ENCODE measurements around the gene ERF.

Gene ERF

DNA sequence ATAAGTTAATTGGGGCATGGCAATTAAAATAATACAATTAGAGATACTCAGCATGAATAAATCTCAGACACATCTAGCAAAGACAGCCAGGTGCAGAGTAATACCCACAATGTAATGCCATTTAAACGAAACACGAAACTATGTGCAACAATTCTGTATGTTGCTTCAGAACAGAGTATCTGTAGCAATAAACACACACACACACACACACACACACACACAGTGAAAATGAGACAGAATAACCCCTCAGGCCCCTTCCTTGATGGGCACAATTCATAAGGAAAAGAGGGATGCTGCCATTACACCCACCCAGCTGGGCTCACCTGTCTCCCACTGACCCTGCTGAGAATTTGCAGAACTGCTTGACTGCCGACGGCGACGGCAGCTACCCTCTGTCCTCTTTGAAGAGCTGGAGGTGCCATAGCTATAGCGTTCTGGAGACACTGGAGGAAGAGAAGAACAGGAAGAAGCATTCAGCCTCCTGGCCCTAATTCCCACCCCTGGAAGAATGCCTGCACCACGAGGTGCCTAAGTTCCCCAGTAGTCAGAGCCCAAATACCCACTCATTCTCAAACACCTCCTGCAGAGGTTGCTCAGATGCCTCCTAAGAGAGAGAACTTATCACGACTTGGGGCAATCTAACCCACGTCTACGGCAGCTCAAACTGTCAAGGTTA lies 40.0 kb downstream of the ERF start:
- DNase-seq (ENCODE audit: low read depth in 2 of 2), result no peak

DNA sequence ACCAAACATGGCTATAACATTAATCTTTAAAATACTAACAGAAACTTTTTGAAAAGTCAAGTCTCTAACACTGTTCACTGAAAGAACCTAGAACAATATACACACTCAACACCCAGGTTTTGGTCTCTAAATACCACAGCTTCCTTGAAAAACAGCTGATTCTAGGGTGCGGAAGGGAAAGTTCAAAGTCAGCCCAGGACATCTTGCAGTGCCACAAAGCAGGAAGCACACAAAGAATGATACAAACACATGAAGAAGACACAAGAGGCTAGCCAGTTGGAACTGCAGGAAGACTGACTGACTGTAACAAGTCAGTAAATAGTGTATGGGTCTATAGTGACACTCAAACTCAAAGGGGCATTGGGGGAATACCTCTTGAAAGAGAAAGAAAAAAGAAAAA lies 42.0 kb downstream of the ERF start:
- DNase-seq (ENCODE audit: low read depth in 2 of 2), result no peak

DNA sequence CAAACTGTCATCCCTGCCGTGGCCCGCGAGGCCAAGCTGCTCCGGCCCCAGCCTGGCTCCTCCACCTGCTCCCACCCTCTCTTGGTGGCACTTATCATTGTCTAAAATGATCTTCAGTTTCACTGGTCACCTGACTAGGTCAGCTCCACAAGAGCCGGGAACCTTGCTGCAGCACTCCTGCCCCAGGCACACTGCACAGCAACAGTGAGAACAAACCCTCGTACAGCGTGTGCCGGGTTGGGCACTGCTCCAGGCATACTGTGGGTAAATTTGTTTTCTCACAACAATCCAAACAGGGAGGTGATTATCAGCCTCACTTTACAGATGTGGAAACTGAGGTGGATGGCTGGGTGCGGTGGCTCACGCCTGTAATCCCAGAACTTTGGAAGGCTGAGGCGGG lies 46.3 kb downstream of the ERF start:
- DNase-seq (ENCODE audit: low read depth in 2 of 2), result no peak

DNA sequence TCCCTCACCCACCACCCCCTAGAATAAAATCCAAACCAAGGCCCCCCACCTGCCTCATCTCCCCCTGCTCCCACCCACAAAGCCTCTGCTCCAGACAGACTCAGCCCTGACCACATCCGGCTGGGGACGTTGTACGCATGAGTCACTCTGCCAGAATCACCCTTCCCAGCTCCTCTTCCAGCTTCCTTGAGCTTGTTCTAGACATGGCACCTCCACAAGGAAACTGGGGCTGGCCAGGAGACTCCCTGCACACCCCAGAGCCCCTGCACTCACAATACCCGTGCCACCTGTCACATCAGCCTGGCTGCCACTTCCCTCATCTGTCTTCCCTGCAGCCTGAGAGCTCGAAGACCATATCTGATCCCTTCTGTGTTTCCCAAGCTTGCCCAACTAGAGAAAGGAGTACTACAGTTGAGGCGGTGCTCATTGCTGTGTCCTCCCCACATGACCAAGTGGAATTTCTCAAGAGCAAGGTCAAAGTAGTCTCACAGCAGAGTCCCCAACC lies 47.1 kb downstream of the ERF start:
- no peak for DNase-seq (ENCODE audit: low read depth in 2 of 2)

DNA sequence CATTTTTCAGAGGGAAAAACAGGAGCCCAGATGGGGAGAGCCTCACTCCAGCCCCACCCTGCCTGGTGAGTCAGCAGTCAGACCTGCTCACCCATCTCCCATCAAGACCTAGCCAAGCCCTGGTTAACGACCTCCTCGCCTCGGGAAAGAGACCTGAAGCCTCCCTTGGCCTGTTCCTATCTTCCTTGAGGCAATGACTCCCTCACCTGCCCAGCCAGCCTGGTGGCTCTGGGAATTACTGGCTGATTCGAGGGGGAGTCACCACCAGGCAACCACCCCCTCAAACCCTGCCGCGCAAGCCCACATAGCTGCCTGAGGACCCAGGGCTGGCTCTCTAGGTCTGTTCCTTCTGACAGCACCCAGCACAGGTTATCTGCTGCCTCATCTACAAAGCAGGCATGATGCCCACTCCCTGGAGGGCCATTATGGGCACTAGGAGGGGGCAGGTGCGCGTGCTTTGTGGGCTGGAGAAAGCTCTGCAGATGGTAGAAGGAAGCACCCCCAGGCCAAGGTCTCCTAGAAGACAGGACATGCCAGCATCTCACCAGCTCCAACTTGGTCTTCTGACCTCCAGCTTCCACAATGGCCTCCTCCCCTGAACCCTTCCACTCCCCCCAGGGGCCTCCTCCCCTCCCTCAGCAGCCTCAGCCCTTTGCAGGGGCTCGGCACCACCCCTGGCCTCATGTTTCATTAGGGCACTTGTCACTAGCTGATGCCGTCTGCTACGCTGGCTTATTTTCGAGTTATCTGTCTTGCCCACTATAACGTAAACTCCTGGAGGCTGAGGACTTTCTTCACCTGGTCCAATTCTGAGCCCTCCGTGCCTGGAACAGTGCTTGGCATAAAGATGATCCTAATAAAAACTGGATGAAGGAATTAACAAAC lies 47.8 kb downstream of the ERF start:
- no peak for DNase-seq (ENCODE audit: low read depth in 2 of 2)

DNA sequence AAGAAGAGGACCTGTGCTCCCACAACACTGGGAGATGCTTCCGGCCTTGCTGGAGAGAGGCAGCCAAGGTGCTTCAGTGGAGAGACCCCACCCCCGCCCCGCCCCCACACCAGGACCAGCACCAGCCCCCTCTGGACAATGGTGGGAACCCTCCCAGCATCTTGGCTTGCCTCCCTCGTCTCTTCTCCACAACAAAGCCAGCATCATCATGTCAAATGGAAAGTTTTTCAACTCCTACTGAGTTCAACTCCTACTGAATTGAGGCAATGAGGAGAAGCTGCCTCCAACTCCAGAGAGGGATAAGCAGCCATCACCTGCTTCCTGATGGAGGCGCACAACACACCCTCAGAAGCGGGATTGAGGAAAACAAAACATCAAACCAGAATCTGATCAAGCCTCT lies 50.3 kb downstream of the ERF start:
- DNase-seq (ENCODE audit: low read depth in 2 of 2), result no peak

DNA sequence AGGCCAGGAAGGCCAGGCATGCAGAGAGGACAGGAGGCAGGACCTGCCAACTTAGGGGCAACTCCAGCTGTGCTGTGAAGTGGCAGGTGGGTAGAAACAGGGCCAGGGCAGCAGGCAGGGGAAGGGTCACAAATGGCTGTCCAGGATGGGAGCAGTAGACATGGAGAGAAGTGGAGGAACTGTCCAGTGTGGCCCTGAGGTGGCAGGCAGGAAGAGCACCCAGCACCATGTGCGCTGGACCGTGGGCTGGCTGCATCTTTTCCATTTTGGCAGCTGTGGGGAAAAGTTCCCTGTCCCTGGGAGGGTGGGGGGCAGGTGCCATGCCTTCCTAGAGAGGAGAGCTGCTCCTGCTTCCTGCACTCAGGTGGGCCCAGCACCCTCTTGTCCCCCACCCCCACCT lies 51.2 kb downstream of the ERF start:
- DNase-seq (ENCODE audit: low read depth in 2 of 2), result no peak

DNA sequence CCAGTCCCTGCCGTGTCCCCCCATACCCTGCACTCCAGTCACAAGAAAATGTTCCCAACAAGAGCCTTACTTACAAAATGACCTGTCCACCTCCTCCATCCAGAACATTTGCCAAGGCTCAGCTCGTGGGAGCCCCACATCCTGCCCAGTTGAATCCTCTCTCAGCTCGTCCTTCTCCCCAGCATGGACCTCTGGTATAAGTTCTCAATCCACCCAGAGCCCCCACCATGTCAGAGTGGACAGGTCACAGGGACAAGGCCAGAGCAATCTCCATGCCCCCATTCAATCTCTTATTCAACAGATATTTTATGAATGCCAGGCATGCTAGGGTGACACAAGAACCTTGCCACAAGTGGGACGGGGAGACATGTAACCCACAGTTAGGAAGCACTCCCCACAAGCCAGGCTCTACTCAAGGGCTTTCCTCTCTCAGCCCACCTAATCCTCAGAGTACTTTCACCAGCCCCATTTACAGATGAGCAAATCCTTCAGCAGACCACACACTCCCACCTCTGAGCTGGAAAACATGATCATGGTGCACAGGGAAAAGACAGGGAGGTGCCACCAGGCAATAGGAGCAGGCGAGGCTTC lies 52.5 kb downstream of the ERF start:
- DNase-seq (ENCODE audit: low read depth in 2 of 2), result no peak

DNA sequence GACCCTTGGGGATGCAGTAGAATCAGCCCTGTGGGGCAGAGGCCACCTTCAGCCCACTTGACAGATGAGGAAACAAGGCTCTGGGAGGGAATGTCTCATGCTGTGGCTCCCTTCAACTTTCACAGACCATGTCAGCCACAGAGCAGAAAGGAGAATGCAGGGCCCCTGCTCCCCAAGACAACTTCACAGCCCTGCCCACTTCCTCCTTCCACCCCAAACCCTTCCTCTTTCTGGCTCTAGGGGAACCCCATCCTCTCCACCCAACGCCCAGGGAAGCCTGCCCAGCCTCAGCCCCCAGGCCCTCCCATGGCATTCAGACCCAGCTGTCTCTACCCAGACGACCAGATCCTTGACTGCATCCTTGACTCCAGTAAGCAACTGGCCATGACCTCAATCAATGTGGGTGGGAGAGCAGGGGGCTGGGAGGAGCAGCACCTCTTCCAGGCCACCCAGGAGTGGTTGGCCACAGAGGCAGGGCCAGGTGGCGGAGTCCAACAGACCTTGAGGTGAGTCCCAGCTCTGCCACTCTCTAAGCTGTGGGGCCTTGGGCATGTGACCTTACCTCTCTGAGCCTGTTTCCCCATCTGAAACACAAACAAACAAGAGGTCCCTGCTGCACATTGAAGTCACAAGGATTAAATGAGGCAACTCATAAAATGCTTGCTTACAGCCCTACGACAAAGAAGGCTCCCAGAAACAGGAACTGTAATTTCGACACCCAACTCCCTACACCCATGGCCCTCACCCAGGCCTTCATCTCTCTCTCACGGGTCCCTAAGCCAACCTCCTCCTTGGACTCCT lies 53.2 kb downstream of the ERF start:
- peak in 1 of 2 donors; percentile 28 for DNase-seq (ENCODE audit: low read depth in 2 of 2)

DNA sequence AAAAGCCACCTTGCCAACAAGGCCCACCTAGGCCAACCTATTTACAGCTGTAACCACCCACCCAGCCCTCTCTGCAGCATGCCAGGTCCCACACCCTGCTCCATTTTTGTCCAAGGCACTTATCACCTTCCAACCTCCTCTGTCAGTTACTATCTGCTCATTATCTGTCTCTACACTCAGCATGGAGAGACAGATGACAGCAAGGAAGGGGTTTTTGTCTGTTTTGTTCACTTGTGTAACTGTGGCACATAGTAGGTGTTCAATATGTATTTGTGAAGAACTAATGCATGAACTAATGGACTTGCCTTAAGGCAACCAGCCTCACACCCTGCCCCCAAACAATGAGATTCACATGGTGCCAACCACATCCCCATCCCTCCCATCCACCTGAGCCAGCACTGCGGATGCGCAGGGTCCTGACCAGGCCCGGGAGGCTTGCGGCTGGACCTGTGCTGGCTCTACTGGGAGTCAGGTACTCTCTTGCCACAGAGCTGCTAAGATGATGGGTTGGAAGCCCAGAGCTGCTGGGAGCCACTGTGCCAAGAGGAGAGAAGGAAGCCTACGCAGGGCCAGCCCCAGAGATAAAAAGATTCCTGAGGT lies 54.7 kb downstream of the ERF start:
- no peak for DNase-seq (ENCODE audit: low read depth in 2 of 2)

DNA sequence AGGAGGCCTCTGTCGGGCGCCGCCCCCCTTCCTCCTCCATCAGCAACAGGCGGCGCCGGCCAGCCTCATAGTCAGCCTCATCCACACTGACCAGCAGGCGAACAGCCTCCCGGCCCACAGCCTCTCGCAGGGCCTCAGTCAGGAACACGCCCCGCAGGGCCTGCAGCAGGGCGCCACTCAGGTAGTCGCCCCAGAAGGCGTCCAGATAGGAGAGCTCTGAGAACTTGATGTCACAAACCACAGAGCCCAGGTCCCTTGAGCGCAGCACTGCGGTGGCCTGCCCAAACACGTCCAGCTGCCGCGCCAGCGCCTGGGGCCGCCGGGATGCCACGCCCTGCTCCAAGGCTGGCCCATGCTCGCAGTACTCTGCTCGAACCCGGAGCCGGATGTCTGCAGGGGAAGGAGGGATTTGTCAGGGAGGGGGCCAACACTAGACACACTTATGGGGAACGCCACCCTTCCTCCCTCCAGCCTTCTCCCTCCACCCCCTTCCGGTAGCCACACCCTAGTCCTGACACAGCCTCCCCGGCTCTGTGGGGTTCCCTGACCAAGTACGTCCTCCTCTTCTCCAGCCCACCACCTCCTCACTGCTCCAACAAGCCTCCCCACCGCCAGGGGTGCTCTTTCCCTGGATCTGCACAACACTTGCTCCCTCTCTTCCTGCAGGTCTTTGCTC lies 55.4 kb downstream of the ERF start:
- DNase-seq (ENCODE audit: low read depth in 2 of 2), result peak in 1 of 2 donors; percentile 59

DNA sequence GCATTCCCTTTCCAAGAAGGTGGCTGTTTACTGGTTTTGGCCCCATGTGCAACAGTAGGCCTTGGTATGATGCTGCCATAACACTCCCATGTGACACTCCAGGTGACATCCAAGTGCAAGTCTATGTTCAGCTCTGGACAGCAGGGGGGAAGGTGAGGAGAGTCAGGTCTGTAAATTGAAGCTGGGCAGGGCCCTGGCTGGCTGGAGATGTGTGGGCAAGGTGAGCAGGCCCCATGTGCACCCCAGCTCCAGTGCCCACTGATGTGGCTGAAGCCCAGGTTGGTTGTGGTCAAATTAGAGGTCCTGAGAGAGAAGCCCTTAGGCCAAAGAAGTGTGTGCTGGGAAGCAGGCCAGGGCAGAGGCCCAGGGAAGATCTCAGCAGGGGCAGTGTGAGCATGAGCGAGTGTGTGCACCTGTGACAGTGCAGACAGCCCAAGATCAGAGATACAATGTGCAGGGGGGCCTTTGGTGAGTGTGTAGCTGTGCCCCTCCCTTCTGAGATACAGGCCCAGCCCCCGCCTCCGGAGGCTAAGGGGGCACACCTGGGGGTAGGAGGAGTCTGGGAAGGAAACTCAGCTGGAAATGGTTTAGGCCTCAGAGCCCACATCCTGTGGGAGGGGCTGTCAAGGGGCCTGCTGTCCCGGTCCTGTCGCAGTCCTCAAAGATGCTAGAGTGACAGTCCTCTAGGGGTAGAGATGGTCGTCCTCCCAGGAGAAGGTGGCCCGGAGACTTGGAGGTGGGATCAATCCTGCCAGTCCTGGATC lies 56.1 kb downstream of the ERF start:
- no peak for DNase-seq (ENCODE audit: low read depth in 2 of 2)
